SK-N-SH (cell line): Measurements from ENCODE around the gene PMF1. TPM values are rescaled to one million over a fixed set of nuclear protein-coding genes. Genes with fewer than 3 reads are reported as not detected.

ENCODE experiments used
- CTCF ChIA-PET: fragments of 300-600, 350-600 bp; formaldehyde crosslinking; extraction: SDS; loops from one replicate; lab custom pipeline; 2021; lab: Yijun Ruan, JAX
- POLR2A ChIA-PET: fragments of 350-600 bp; sonication (Branson Sonifier 250); formaldehyde crosslinking; extraction: SDS; loops from one replicate; lab custom pipeline; 2020; ENCODE audit warnings: antibody characterized with exemption, inconsistent platforms; lab: Yijun Ruan, JAX
- DNase-seq: peaks from one replicate; pipeline ENCODE4 v3.0.0; 2012
- H2AFZ ChIP-seq: fragments of 200-600 bp; sonication (generic); 2 replicates; pipeline ENCODE4 v1.8.1; 2016; ENCODE audit warnings: antibody characterized with exemption, mild to moderate bottlenecking, low read depth
- H3F3A ChIP-seq: fragments of 200-600 bp; sonication (generic); replicated peaks from 2 replicates; pipeline ENCODE3; 2016; ENCODE audit warnings: antibody characterized with exemption, mild to moderate bottlenecking; ENCODE audit not compliant: insufficient read depth
- H3K27ac ChIP-seq, 2 experiments: fragments of 200-500 bp in 1 of 2; fragments of 200-600 bp in 1 of 2; sonication (Bioruptor generic) in 1 of 2; sonication (generic), shearing (Covaris generic) in 1 of 2; 2 replicates each; pipeline versions ENCODE4 v1.5.1 to v1.6.1; 2014 to 2016; ENCODE audit warnings: low read depth in 2 of 2, inconsistent platforms in 1 of 2, low read length in 1 of 2, mild to moderate bottlenecking in 1 of 2, mixed read lengths in 1 of 2
- H3K27me3 ChIP-seq: fragments of 200-600 bp; sonication (generic), shearing (Covaris generic); 2 replicates; pipeline ENCODE4 v1.6.1; 2016; ENCODE audit warnings: mixed run types; ENCODE audit not compliant: insufficient read depth
- H3K36me3 ChIP-seq, 2 experiments: fragments of 200-500 bp in 1 of 2; fragments of 200-600 bp in 1 of 2; sonication (Bioruptor generic) in 1 of 2; sonication (generic) in 1 of 2; replicated peaks in 1 of 2; 2 replicates each; pipeline versions ENCODE3 to v1.5.1; 2014 to 2016; ENCODE audit warnings: low read length in 1 of 2, mild to moderate bottlenecking in 1 of 2; ENCODE audit not compliant: insufficient read depth in 2 of 2, control insufficient read depth in 1 of 2
- H3K4me1 ChIP-seq, 2 experiments: fragments of 200-500 bp in 1 of 2; fragments of 200-600 bp in 1 of 2; sonication (Bioruptor generic) in 1 of 2; sonication (generic), shearing (Covaris generic) in 1 of 2; 2 replicates each; pipeline versions ENCODE4 v1.5.1 to v1.6.1; 2014 to 2016; ENCODE audit warnings: low read depth in 1 of 2, low read length in 1 of 2, mixed run types in 1 of 2; ENCODE audit not compliant: insufficient read depth in 2 of 2, control insufficient read depth in 1 of 2
- H3K4me2 ChIP-seq: fragments of 200-600 bp; sonication (generic), shearing (Covaris generic); 2 replicates; pipeline ENCODE4 v1.6.1; 2017; ENCODE audit warnings: mixed run types
- H3K4me3 ChIP-seq, 2 experiments: fragments of 200-500 bp in 1 of 2; fragments of 200-600 bp in 1 of 2; sonication (Bioruptor generic) in 1 of 2; sonication (generic), shearing (Covaris generic) in 1 of 2; 2 replicates each; pipeline versions ENCODE4 v1.5.1 to v1.8.1; 2014 to 2016; ENCODE audit warnings: low read depth in 2 of 2, inconsistent platforms in 1 of 2, low read length in 1 of 2, mild to moderate bottlenecking in 1 of 2, mixed read lengths in 1 of 2, moderate library complexity in 1 of 2
- H3K79me2 ChIP-seq: fragments of 200-600 bp; sonication (generic); 2 replicates; pipeline ENCODE4 v1.8.1; 2017; ENCODE audit warnings: mild to moderate bottlenecking; ENCODE audit not compliant: insufficient read depth
- H3K9ac ChIP-seq: fragments of 200-600 bp; sonication (generic); 2 replicates; pipeline ENCODE4 v1.6.1; 2017; ENCODE audit warnings: mixed run types
- H3K9me2 ChIP-seq: fragments of 200-600 bp; sonication (generic); 2 replicates; pipeline ENCODE4 v1.6.1; 2017; ENCODE audit warnings: mixed run types
- H3K9me3 ChIP-seq: fragments of 200-600 bp; sonication (generic); 2 replicates; pipeline ENCODE4 v1.6.1; 2017; ENCODE audit warnings: mixed run types, mild to moderate bottlenecking, moderate library complexity
- H4K20me1 ChIP-seq: fragments of 200-600 bp; sonication (generic); 2 replicates; pipeline ENCODE4 v1.6.1; 2017; ENCODE audit warnings: mild to moderate bottlenecking, mixed run types; ENCODE audit not compliant: insufficient read depth
- EP300 ChIP-seq, 2 experiments: IDR thresholded peaks; 2 replicates each; pipeline versions ENCODE4 v1.4.0 to v1.6.1; 2012; ENCODE audit warnings: borderline replicate concordance in 1 of 2, low read depth in 1 of 2, low read length in 1 of 2
- EZH2phosphoT487 ChIP-seq: fragments of 200-600 bp; sonication (generic); IDR thresholded peaks from 2 replicates; pipeline ENCODE4 v1.6.1; 2017; ENCODE audit warnings: low read depth, mixed run types, mild to moderate bottlenecking, antibody characterized with exemption, moderate library complexity, borderline replicate concordance
- FOSL2 ChIP-seq: IDR thresholded peaks from 2 replicates; pipeline ENCODE4 v1.4.0; 2012; ENCODE audit warnings: low read depth, mild to moderate bottlenecking, moderate library complexity, borderline replicate concordance
- IRF3 ChIP-seq: fragments of 150-350 bp; IDR thresholded peaks from 2 replicates; pipeline ENCODE4 v1.6.1; 2016; ENCODE audit warnings: mild to moderate bottlenecking, low read depth, low read length
- JUND ChIP-seq: IDR thresholded peaks from 2 replicates; pipeline ENCODE4 v1.4.0; 2012
- MEF2A ChIP-seq: IDR thresholded peaks from 2 replicates; pipeline ENCODE4 v1.4.0; 2012; ENCODE audit warnings: low read depth, borderline replicate concordance
- MXI1 ChIP-seq: IDR thresholded peaks from 2 replicates; pipeline ENCODE4 v1.6.1; 2012; ENCODE audit warnings: mild to moderate bottlenecking, low read depth, low read length, improper control_type of control experiment
- NFIC ChIP-seq: IDR thresholded peaks from 2 replicates; pipeline ENCODE4 v1.4.0; 2012; ENCODE audit warnings: borderline replicate concordance
- PBX3 ChIP-seq: IDR thresholded peaks from 2 replicates; pipeline ENCODE4; 2012
- POLR2AphosphoS5 ChIP-seq: IDR thresholded peaks from 2 replicates; pipeline ENCODE4 v1.6.1; 2012; ENCODE audit warnings: low read depth, low read length
- TAF1 ChIP-seq: IDR thresholded peaks from 2 replicates; pipeline ENCODE4 v1.6.1; 2012; ENCODE audit warnings: low read depth, mild to moderate bottlenecking, low read length, moderate library complexity, borderline replicate concordance
- TCF12 ChIP-seq: IDR thresholded peaks from 2 replicates; pipeline ENCODE4 v1.4.0; 2012
- ZBTB33 ChIP-seq: IDR thresholded peaks from 2 replicates; pipeline ENCODE4 v1.4.0; 2012; ENCODE audit warnings: low read depth, borderline replicate concordance
- WGBS: methylation state at CpG from one replicate; pipeline ENCODE4 v1.1.6; 2017; ENCODE audit warnings: low lambda C conversion rate; 5-methylcytosine and 5-hydroxymethylcytosine counted together
- polyA plus RNA-seq, 3 experiments: library from polyadenylated mRNA; depleted of rRNA; stranded (reverse); fragments of >200 nt; gene quantifications; 2 replicates each; pipeline ENCODE4 v1.2.3, GENCODE V29; 2012
- TF ChIP-seq, protein P1 (sequence below): fragments of 200-600 bp; sonication (generic); IDR thresholded peaks from 2 replicates; pipeline ENCODE4 v1.6.1; 2017; ENCODE audit warnings: antibody characterized with exemption, mild to moderate bottlenecking, moderate library complexity
- TF ChIP-seq, protein P2 (sequence below): IDR thresholded peaks from 2 replicates; pipeline ENCODE4 v1.4.0; 2012; ENCODE audit warnings: low read depth

PMF1 gene
- polyA plus RNA-seq, 1 of the 3 experiments (the other 2 are of a cell fraction), result 89.5 TPM

GRCh38 chr1:156198831-156199349, 13.9 kb upstream of the PMF1 start (continued):
- no peak for TF ChIP-seq JUND

DNA sequence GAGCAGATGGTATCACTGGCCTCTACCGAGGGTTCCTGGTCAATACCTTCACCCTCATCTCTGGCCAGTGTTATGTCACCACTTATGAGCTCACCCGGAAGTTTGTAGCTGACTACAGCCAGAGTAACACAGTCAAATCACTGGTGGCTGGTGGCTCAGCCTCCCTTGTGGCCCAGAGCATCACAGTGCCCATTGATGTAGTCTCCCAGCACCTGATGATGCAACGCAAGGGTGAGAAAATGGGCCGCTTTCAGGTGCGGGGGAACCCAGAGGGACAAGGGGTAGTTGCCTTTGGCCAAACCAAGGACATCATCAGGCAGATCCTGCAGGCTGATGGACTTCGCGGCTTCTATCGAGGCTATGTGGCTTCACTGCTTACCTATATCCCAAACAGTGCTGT, 12.8 kb upstream of the PMF1 start:
- H3F3A ChIP-seq, result peaks cover 20% of the 10 kb centered on the region
- POLR2A ChIA-PET, result interaction anchor here (1.5 kb wide), 1 partner anchor 13 kb away, joined by 8 read pairs; the partner anchor contains the start of gene PMF1
- TF ChIP-seq TAF1 (no peak), FOSL2 (no peak), IRF3 (no peak), ZBTB33 (no peak), EZH2phosphoT487 (no peak)
- TF ChIP-seq, protein P1, sequence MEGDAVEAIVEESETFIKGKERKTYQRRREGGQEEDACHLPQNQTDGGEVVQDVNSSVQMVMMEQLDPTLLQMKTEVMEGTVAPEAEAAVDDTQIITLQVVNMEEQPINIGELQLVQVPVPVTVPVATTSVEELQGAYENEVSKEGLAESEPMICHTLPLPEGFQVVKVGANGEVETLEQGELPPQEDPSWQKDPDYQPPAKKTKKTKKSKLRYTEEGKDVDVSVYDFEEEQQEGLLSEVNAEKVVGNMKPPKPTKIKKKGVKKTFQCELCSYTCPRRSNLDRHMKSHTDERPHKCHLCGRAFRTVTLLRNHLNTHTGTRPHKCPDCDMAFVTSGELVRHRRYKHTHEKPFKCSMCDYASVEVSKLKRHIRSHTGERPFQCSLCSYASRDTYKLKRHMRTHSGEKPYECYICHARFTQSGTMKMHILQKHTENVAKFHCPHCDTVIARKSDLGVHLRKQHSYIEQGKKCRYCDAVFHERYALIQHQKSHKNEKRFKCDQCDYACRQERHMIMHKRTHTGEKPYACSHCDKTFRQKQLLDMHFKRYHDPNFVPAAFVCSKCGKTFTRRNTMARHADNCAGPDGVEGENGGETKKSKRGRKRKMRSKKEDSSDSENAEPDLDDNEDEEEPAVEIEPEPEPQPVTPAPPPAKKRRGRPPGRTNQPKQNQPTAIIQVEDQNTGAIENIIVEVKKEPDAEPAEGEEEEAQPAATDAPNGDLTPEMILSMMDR, result no peak
- no peak overlapping the region for H3K4me3 ChIP-seq
- H3K79me2 ChIP-seq, result peaks cover 73% of the 10 kb centered on the region
- no peak overlapping the region for H2AFZ ChIP-seq
- peaks cover 0 to 8% of the 10 kb centered on the region in 2 experiments; a peak in 3 of 4 replicates for H3K4me1 ChIP-seq
- no peak overlapping the region for H3K27ac ChIP-seq
- H3K9me3 ChIP-seq, result no peaks in the 10 kb centered on the region
- H3K9ac ChIP-seq, result no peak overlapping the region
- H4K20me1 ChIP-seq, result 0 out of 2 replicates have a peak, but pooled peaks cover 4% of the 10 kb centered on the region
- H3K36me3 ChIP-seq, result peaks cover 16 to 49% of the 10 kb centered on the region in 2 experiments
- H3K9me2 ChIP-seq, result no peaks in the 10 kb centered on the region
- no peak for DNase-seq
- H3K4me2 ChIP-seq, result no peak overlapping the region
- no peaks in the 10 kb centered on the region for H3K27me3 ChIP-seq
- CTCF ChIA-PET, result interaction anchor here (1.1 to 1.5 kb wide), 2 partner anchors 11 to 70 kb away, joined by 4 read pairs; no protein-coding TSS in a partner anchor
- WGBS, result 96% methylated on average over 8 of the region's 8 CpGs

- POLR2A ChIA-PET, result no interaction called here
- TF ChIP-seq JUND (peak; percentile 55), MEF2A (no peak), IRF3 (no peak), TCF12 (peak; percentile 88), EP300 (IDR thresholded peaks at IDR 0.05; ENCODE audit: borderline replicate concordance in 1 of 2, low read depth in 1 of 2, low read length in 1 of 2) (peak in 1 of 2 experiments; percentile 44; a peak in 1 of 4 replicates), NFIC (peak; percentile 45; the same call in 1 of the 2 replicates), FOSL2 (peak; percentile 8; the same call in 1 of the 2 replicates), POLR2AphosphoS5 (peak; percentile 17; the same call in 1 of the 2 replicates), PBX3 (peak; percentile 78), MXI1 (no peak), EZH2phosphoT487 (no peak)
- TF ChIP-seq, protein P2, sequence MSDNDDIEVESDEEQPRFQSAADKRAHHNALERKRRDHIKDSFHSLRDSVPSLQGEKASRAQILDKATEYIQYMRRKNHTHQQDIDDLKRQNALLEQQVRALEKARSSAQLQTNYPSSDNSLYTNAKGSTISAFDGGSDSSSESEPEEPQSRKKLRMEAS, result no peak
- Histone ChIP-seq H3K4me2 (peak overlapping the region; percentile 31; the same call in 1 of the 2 replicates), H3K4me3 (no peak overlapping the region), H2AFZ (no peak overlapping the region), H3K27me3 (no peaks in the 10 kb centered on the region), H3K4me1 (peaks cover 0 to 3% of the 10 kb centered on the region in 2 experiments; a peak in 3 of 4 replicates), H3F3A (peaks cover 22% of the 10 kb centered on the region), H3K9ac (no peak overlapping the region), H3K36me3 (peaks cover 30 to 46% of the 10 kb centered on the region in 2 experiments), H3K27ac (peak overlapping the region; percentile 35 to 62; a peak in 3 of 4 replicates), H4K20me1 (0 out of 2 replicates have a peak, but pooled peaks cover 4% of the 10 kb centered on the region), H3K9me3 (no peaks in the 10 kb centered on the region), H3K79me2 (peaks cover 65% of the 10 kb centered on the region), H3K9me2 (no peaks in the 10 kb centered on the region)
- CTCF ChIA-PET, result interaction anchor here (0.6 to 2.0 kb wide), 3 partner anchors 13 to 106 kb away, joined by 3 to 7 read pairs (median 3); no protein-coding TSS in a partner anchor
- no peak for DNase-seq
Observed at GRCh38 chr1:156203331-156203730, 9.5 kb upstream of the PMF1 start.
